Measurements from ENCODE around the gene GREB1.
A peak's percentile ranks its signal among the peaks of the same experiment; 100 is the strongest.

Gene GREB1

GRCh38 chr2:11688222-11689069, 154.6 kb downstream of the GREB1 start:
- peak; percentile 78 for DNase-seq (ENCODE audit: insufficient read length, low spot score)
- no peak for FAIRE-seq
- TF ChIP-seq, protein P1, sequence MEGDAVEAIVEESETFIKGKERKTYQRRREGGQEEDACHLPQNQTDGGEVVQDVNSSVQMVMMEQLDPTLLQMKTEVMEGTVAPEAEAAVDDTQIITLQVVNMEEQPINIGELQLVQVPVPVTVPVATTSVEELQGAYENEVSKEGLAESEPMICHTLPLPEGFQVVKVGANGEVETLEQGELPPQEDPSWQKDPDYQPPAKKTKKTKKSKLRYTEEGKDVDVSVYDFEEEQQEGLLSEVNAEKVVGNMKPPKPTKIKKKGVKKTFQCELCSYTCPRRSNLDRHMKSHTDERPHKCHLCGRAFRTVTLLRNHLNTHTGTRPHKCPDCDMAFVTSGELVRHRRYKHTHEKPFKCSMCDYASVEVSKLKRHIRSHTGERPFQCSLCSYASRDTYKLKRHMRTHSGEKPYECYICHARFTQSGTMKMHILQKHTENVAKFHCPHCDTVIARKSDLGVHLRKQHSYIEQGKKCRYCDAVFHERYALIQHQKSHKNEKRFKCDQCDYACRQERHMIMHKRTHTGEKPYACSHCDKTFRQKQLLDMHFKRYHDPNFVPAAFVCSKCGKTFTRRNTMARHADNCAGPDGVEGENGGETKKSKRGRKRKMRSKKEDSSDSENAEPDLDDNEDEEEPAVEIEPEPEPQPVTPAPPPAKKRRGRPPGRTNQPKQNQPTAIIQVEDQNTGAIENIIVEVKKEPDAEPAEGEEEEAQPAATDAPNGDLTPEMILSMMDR (IDR thresholded peaks at IDR 0.05; ENCODE audit: insufficient read depth, missing control alignments) = peak; percentile 76

DNA sequence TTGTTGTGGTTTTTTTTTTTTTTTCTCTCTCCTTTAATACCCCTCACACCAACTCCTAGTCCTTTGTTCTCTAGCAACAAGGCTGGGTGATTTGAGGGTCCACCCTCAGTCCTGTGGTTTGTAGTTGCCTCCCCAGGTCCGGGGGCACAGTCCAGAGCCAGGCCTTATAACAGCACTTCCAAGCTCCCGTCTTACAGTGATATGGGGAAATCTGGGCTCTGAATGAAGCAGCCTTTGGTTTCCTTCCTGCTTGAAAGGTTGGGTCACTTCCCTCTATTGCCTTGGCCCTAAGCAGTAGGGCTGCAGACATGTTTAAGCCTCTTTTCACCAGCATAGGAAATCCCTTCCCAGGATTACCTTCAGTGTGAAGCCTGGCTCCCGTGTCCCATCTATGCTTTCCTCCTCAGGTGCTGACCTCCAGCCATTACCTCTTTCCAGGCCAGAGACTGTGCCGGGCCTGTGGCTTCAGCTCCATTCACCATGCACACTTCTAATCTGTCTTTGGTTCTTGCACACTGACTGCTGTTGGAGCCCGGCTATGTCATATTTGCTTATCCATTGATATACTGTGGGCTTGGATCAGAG, 157.3 kb downstream of the GREB1 start:
- DNase-seq (ENCODE audit: insufficient read length, low spot score) (no peak), FAIRE-seq (no peak)
- TF ChIP-seq, protein P1 (IDR thresholded peaks at IDR 0.05; ENCODE audit: insufficient read depth, missing control alignments) = no peak

Measured in D721Med (cell line).